ENCODE data around the gene GPR155.

GPR155 gene

DNA sequence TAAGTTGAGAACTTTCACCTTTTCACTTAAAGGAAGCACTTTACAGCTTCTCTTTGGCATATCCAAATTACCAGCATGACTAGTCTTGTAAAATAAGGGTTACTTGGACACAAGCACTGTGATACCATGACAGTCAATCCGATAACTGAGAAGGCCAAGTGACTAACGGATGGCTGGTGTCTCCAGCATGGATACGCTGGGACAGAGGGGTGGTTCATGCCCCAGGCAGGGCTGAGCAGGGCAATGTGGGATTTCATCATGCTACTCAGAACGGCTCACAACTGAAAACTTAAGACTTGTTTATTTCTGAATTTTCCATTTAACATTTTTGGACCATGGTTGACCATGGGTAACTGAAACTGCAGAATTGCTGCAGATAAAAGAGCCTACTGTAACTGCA, 43.1 kb upstream of the GPR155 start:
- Histone ChIP-seq H3F3A (ENCODE audit: control insufficient read depth, insufficient read depth) (no peaks in the 10 kb centered on the region), H3K9me2 (replicated peaks; ENCODE audit: control insufficient read depth, low read length) (no peaks in the 10 kb centered on the region), H3K4me3 (ENCODE audit: low read length) (no peak overlapping the region), H3K9me3 (ENCODE audit: control insufficient read depth, insufficient read depth, low read length) (no peaks in the 10 kb centered on the region), H3K4me2 (ENCODE audit: low read length) (no peak overlapping the region), H3K27ac (ENCODE audit: low read depth, low read length) (no peak overlapping the region), H4K20me1 (ENCODE audit: control insufficient read depth, insufficient read depth, low read depth, low read length) (no peaks in the 10 kb centered on the region), H3K79me2 (ENCODE audit: control insufficient read depth, low read length) (no peaks in the 10 kb centered on the region), H3K4me1 (ENCODE audit: control insufficient read depth, low read length) (no peaks in the 10 kb centered on the region), H3K36me3 (ENCODE audit: control insufficient read depth, low read length) (no peaks in the 10 kb centered on the region), H3K27me3 (ENCODE audit: control insufficient read depth, low read length) (peaks cover 8% of the 10 kb centered on the region)
- TF ChIP-seq EZH2phosphoT487 (IDR thresholded peaks at IDR 0.05; ENCODE audit: borderline replicate concordance, low read length) = no peak
- no peak for TF ChIP-seq CTCF (IDR thresholded peaks at IDR 0.05; ENCODE audit: low read depth, low read length, poor library complexity, severe bottlenecking)

GRCh38 chr2:174527959-174528358, 41.1 kb upstream of the GPR155 start:
- H4K20me1 ChIP-seq (ENCODE audit: control insufficient read depth, insufficient read depth, low read depth, low read length) = no peaks in the 10 kb centered on the region
- H3K79me2 ChIP-seq (ENCODE audit: control insufficient read depth, low read length) = no peaks in the 10 kb centered on the region
- TF ChIP-seq CTCF (IDR thresholded peaks at IDR 0.05; ENCODE audit: low read depth, low read length, poor library complexity, severe bottlenecking) = no peak
- TF ChIP-seq EZH2phosphoT487 (IDR thresholded peaks at IDR 0.05; ENCODE audit: borderline replicate concordance, low read length) = no peak
- no peaks in the 10 kb centered on the region for H3K4me1 ChIP-seq (ENCODE audit: control insufficient read depth, low read length)
- H3K9me2 ChIP-seq (replicated peaks; ENCODE audit: control insufficient read depth, low read length) = no peaks in the 10 kb centered on the region
- H3K9me3 ChIP-seq (ENCODE audit: control insufficient read depth, insufficient read depth, low read length) = no peaks in the 10 kb centered on the region
- H3K4me3 ChIP-seq (ENCODE audit: low read length) = no peak overlapping the region
- H3K36me3 ChIP-seq (ENCODE audit: control insufficient read depth, low read length) = no peaks in the 10 kb centered on the region
- H3K27ac ChIP-seq (ENCODE audit: low read depth, low read length) = no peak overlapping the region
- peaks cover 8% of the 10 kb centered on the region for H3K27me3 ChIP-seq (ENCODE audit: control insufficient read depth, low read length)
- no peaks in the 10 kb centered on the region for H3F3A ChIP-seq (ENCODE audit: control insufficient read depth, insufficient read depth)
- H3K4me2 ChIP-seq (ENCODE audit: low read length) = no peak overlapping the region

DNA sequence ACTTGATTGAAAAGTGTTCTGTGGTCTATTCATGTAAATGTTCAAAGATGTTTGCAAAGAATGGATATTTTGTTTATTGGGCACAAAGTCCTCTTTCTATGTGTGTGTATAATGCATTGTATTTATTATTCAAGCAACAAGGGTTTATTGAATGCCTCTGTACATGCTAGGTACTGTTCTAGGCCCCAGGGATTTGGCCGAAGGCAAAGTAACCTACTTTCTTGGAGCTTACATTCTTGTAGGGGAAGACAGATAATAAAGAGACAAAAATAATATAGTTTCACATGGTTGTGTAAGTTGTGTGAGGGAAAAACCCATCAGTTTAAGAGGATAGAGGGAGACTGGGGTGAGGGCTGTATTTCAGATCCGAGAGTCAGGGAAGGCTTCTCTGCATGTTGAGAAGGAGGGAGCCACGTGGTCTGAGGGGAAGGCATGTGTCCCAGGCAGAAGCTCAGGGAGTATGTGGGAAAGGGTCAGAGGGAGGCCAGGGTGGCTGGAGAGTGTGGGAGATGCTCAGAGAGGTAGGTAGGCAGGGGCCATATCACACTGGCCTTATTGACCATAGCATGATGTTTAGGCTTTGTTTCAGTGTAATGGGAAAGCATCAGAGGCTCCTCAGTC, 40.4 kb upstream of the GPR155 start:
- no peaks in the 10 kb centered on the region for H3K4me1 ChIP-seq (ENCODE audit: control insufficient read depth, low read length)
- no peaks in the 10 kb centered on the region for H3F3A ChIP-seq (ENCODE audit: control insufficient read depth, insufficient read depth)
- H3K9me3 ChIP-seq (ENCODE audit: control insufficient read depth, insufficient read depth, low read length) = no peaks in the 10 kb centered on the region
- no peak overlapping the region for H3K4me2 ChIP-seq (ENCODE audit: low read length)
- H3K79me2 ChIP-seq (ENCODE audit: control insufficient read depth, low read length) = no peaks in the 10 kb centered on the region
- no peaks in the 10 kb centered on the region for H3K9me2 ChIP-seq (replicated peaks; ENCODE audit: control insufficient read depth, low read length)
- peaks cover 8% of the 10 kb centered on the region for H3K27me3 ChIP-seq (ENCODE audit: control insufficient read depth, low read length)
- H3K36me3 ChIP-seq (ENCODE audit: control insufficient read depth, low read length) = no peaks in the 10 kb centered on the region
- no peak for TF ChIP-seq CTCF (IDR thresholded peaks at IDR 0.05; ENCODE audit: low read depth, low read length, poor library complexity, severe bottlenecking)
- no peak for TF ChIP-seq EZH2phosphoT487 (IDR thresholded peaks at IDR 0.05; ENCODE audit: borderline replicate concordance, low read length)
- no peak overlapping the region for H3K27ac ChIP-seq (ENCODE audit: low read depth, low read length)
- H4K20me1 ChIP-seq (ENCODE audit: control insufficient read depth, insufficient read depth, low read depth, low read length) = no peaks in the 10 kb centered on the region
- no peak overlapping the region for H3K4me3 ChIP-seq (ENCODE audit: low read length)

Data from DOHH2 (cell line).